ENCODE data around the gene ARAP1. TPM values are rescaled to one million over a fixed set of nuclear protein-coding genes. Genes with fewer than 3 reads are reported as not detected.

The ARAP1 gene
- total and polyA plus RNA-seq, 2 donors (not counting 1 experiment from before 2014, with no cell fraction given), result 41.8 to 113 TPM

DNA sequence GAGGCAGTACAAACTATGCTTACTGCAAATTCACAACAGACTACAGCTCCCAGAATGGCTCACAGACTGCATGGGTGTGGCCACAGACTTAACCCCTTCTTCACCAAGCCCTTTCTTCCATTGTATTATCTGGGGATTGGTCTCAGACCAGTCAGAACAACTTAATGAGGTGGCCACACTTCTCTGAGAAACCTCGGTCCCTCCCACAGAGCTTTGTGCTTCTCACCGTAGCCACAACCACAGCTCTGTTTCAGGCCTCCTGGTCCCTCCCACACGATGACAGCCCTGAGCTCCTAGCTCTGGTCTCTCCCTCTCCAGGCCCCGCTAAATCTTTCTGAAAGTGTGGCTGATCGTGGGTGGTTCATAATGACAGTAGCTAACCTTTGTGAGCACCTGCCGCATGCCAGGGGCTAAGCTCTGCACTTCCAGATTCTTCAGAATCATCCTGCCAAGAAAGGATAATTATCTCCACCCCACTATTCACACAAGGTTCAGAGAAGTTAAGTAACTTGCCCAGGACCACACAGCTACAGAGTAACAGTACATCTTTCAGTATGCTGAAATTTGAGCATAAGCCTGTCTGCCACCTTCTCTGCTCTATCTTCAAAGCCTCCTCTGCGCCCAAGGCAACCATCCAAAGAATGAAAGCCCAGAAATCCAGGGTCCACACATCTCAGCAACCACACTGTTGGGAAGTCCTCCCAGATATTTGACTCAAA, 83.4 kb downstream of the ARAP1 start:
- H3K9me3 ChIP-seq (ENCODE audit: control insufficient read depth, insufficient read depth, low read depth, low read length), result no peaks in the 10 kb centered on the region
- H3K4me1 ChIP-seq (ENCODE audit: control insufficient read depth, extremely low read depth, insufficient read depth, low read length), result no peaks in the 10 kb centered on the region
- no peak overlapping the region for H3K4me3 ChIP-seq (replicated peaks in 1 of 4; ENCODE audit: control extremely low read depth in 1 of 4, insufficient read depth in 1 of 4, low read depth in 3 of 4, low read length in 4 of 4)
- H3K36me3 ChIP-seq (ENCODE audit: control insufficient read depth, insufficient read depth, low read length), result no peaks in the 10 kb centered on the region
- H3K9ac ChIP-seq (ENCODE audit: insufficient read depth, low read length), result no peak overlapping the region
- H3K27ac ChIP-seq (ENCODE audit: insufficient read depth, low read length), result no peak overlapping the region
- no peak overlapping the region for H2AFZ ChIP-seq (ENCODE audit: low read length)
- H4K20me1 ChIP-seq (ENCODE audit: control insufficient read depth, extremely low read depth, insufficient read depth, low read length), result no peaks in the 10 kb centered on the region
- no peak for TF ChIP-seq EZH2 (IDR thresholded peaks at IDR 0.05; ENCODE audit: low read length, missing control alignments)
- TF ChIP-seq, protein P1, sequence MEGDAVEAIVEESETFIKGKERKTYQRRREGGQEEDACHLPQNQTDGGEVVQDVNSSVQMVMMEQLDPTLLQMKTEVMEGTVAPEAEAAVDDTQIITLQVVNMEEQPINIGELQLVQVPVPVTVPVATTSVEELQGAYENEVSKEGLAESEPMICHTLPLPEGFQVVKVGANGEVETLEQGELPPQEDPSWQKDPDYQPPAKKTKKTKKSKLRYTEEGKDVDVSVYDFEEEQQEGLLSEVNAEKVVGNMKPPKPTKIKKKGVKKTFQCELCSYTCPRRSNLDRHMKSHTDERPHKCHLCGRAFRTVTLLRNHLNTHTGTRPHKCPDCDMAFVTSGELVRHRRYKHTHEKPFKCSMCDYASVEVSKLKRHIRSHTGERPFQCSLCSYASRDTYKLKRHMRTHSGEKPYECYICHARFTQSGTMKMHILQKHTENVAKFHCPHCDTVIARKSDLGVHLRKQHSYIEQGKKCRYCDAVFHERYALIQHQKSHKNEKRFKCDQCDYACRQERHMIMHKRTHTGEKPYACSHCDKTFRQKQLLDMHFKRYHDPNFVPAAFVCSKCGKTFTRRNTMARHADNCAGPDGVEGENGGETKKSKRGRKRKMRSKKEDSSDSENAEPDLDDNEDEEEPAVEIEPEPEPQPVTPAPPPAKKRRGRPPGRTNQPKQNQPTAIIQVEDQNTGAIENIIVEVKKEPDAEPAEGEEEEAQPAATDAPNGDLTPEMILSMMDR (conservative IDR thresholded peaks at IDR 0.05 in 1 of 2, IDR thresholded peaks at IDR 0.05 in 1 of 2; ENCODE audit: low read depth in 1 of 2, low read length in 2 of 2), result no peak
- no peaks in the 10 kb centered on the region for H3K79me2 ChIP-seq (ENCODE audit: control insufficient read depth, insufficient read depth, low read length)
- peak in 1 of 2 donors; percentile 12 for DNase-seq (ENCODE audit: low read depth in 2 of 2)
- peaks cover 32% of the 10 kb centered on the region for H3K27me3 ChIP-seq (ENCODE audit: control insufficient read depth, insufficient read depth, low read length)
- no peak overlapping the region for H3K4me2 ChIP-seq (ENCODE audit: extremely low read depth, insufficient read depth, low read length)

GRCh38 chr11:72665911-72666472, 86.2 kb downstream of the ARAP1 start:
- DNase-seq (ENCODE audit: low read depth in 2 of 2), result no peak
- H3K27ac ChIP-seq (ENCODE audit: insufficient read depth, low read length), result no peak overlapping the region
- H3K79me2 ChIP-seq (ENCODE audit: control insufficient read depth, insufficient read depth, low read length), result no peaks in the 10 kb centered on the region
- H4K20me1 ChIP-seq (ENCODE audit: control insufficient read depth, extremely low read depth, insufficient read depth, low read length), result no peaks in the 10 kb centered on the region
- peaks cover 16% of the 10 kb centered on the region for H3K27me3 ChIP-seq (ENCODE audit: control insufficient read depth, insufficient read depth, low read length)
- H3K4me1 ChIP-seq (ENCODE audit: control insufficient read depth, extremely low read depth, insufficient read depth, low read length), result no peaks in the 10 kb centered on the region
- H2AFZ ChIP-seq (ENCODE audit: low read length), result no peak overlapping the region
- H3K9ac ChIP-seq (ENCODE audit: insufficient read depth, low read length), result no peak overlapping the region
- no peaks in the 10 kb centered on the region for H3K36me3 ChIP-seq (ENCODE audit: control insufficient read depth, insufficient read depth, low read length)
- TF ChIP-seq, protein P1 (conservative IDR thresholded peaks at IDR 0.05 in 1 of 2, IDR thresholded peaks at IDR 0.05 in 1 of 2; ENCODE audit: low read depth in 1 of 2, low read length in 2 of 2), result no peak
- TF ChIP-seq EZH2 (IDR thresholded peaks at IDR 0.05; ENCODE audit: low read length, missing control alignments), result no peak
- H3K9me3 ChIP-seq (ENCODE audit: control insufficient read depth, insufficient read depth, low read depth, low read length), result no peaks in the 10 kb centered on the region
- no peak overlapping the region for H3K4me3 ChIP-seq (replicated peaks in 1 of 4; ENCODE audit: control extremely low read depth in 1 of 4, insufficient read depth in 1 of 4, low read depth in 3 of 4, low read length in 4 of 4)
- no peak overlapping the region for H3K4me2 ChIP-seq (ENCODE audit: extremely low read depth, insufficient read depth, low read length)

GRCh38 chr11:72662036-72662435, 90.2 kb downstream of the ARAP1 start:
- Histone ChIP-seq H3K9me3 (ENCODE audit: control insufficient read depth, insufficient read depth, low read depth, low read length) (no peaks in the 10 kb centered on the region), H3K27me3 (ENCODE audit: control insufficient read depth, insufficient read depth, low read length) (peaks cover 10% of the 10 kb centered on the region), H2AFZ (ENCODE audit: low read length) (no peak overlapping the region), H3K4me3 (replicated peaks in 1 of 4; ENCODE audit: control extremely low read depth in 1 of 4, insufficient read depth in 1 of 4, low read depth in 3 of 4, low read length in 4 of 4) (no peak overlapping the region), H4K20me1 (ENCODE audit: control insufficient read depth, extremely low read depth, insufficient read depth, low read length) (no peaks in the 10 kb centered on the region), H3K79me2 (ENCODE audit: control insufficient read depth, insufficient read depth, low read length) (no peaks in the 10 kb centered on the region), H3K27ac (ENCODE audit: insufficient read depth, low read length) (no peak overlapping the region), H3K4me1 (ENCODE audit: control insufficient read depth, extremely low read depth, insufficient read depth, low read length) (no peaks in the 10 kb centered on the region), H3K4me2 (ENCODE audit: extremely low read depth, insufficient read depth, low read length) (no peak overlapping the region), H3K36me3 (ENCODE audit: control insufficient read depth, insufficient read depth, low read length) (no peaks in the 10 kb centered on the region), H3K9ac (ENCODE audit: insufficient read depth, low read length) (no peak overlapping the region)
- TF ChIP-seq, protein P1 (conservative IDR thresholded peaks at IDR 0.05 in 1 of 2, IDR thresholded peaks at IDR 0.05 in 1 of 2; ENCODE audit: low read depth in 1 of 2, low read length in 2 of 2), result no peak
- no peak for TF ChIP-seq EZH2 (IDR thresholded peaks at IDR 0.05; ENCODE audit: low read length, missing control alignments)
- DNase-seq (ENCODE audit: low read depth in 2 of 2), result no peak
